ENCODE measurements around the gene NRDC.

GRCh38 chr1:51776408-51776807 is 102.1 kb downstream of the NRDC start:
- TF ChIP-seq CTCF (IDR thresholded peaks at IDR 0.05), result no peak
- TF ChIP-seq POLR2A (IDR thresholded peaks at IDR 0.05), result no peak
- TF ChIP-seq POLR2AphosphoS5 (IDR thresholded peaks at IDR 0.05; ENCODE audit: insufficient read depth in 1 of 2, low read depth in 1 of 2), result no peak

All from vagina (tissue), 2 donors.